SK-N-SH (cell line): ENCODE results near the gene THUMPD2. TPM values are rescaled to one million over a fixed set of nuclear protein-coding genes. Genes with fewer than 3 reads are reported as not detected.

ENCODE experiments used
- CTCF ChIA-PET: fragments of 300-600, 350-600 bp; formaldehyde crosslinking; extraction: SDS; loops from one replicate; lab custom pipeline; 2021; lab: Yijun Ruan, JAX
- POLR2A ChIA-PET: fragments of 350-600 bp; sonication (Branson Sonifier 250); formaldehyde crosslinking; extraction: SDS; loops from one replicate; lab custom pipeline; 2020; ENCODE audit warnings: antibody characterized with exemption, inconsistent platforms; lab: Yijun Ruan, JAX
- DNase-seq: peaks from one replicate; pipeline ENCODE4 v3.0.0; 2012
- H2AFZ ChIP-seq: fragments of 200-600 bp; sonication (generic); 2 replicates; pipeline ENCODE4 v1.8.1; 2016; ENCODE audit warnings: antibody characterized with exemption, mild to moderate bottlenecking, low read depth
- H3F3A ChIP-seq: fragments of 200-600 bp; sonication (generic); replicated peaks from 2 replicates; pipeline ENCODE3; 2016; ENCODE audit warnings: antibody characterized with exemption, mild to moderate bottlenecking; ENCODE audit not compliant: insufficient read depth
- H3K27ac ChIP-seq, 2 experiments: fragments of 200-500 bp in 1 of 2; fragments of 200-600 bp in 1 of 2; sonication (Bioruptor generic) in 1 of 2; sonication (generic), shearing (Covaris generic) in 1 of 2; 2 replicates each; pipeline versions ENCODE4 v1.5.1 to v1.6.1; 2014 to 2016; ENCODE audit warnings: low read depth in 2 of 2, inconsistent platforms in 1 of 2, low read length in 1 of 2, mild to moderate bottlenecking in 1 of 2, mixed read lengths in 1 of 2
- H3K27me3 ChIP-seq: fragments of 200-600 bp; sonication (generic), shearing (Covaris generic); 2 replicates; pipeline ENCODE4 v1.6.1; 2016; ENCODE audit warnings: mixed run types; ENCODE audit not compliant: insufficient read depth
- H3K36me3 ChIP-seq, 2 experiments: fragments of 200-500 bp in 1 of 2; fragments of 200-600 bp in 1 of 2; sonication (Bioruptor generic) in 1 of 2; sonication (generic) in 1 of 2; replicated peaks in 1 of 2; 2 replicates each; pipeline versions ENCODE3 to v1.5.1; 2014 to 2016; ENCODE audit warnings: low read length in 1 of 2, mild to moderate bottlenecking in 1 of 2; ENCODE audit not compliant: insufficient read depth in 2 of 2, control insufficient read depth in 1 of 2
- H3K4me1 ChIP-seq, 2 experiments: fragments of 200-500 bp in 1 of 2; fragments of 200-600 bp in 1 of 2; sonication (Bioruptor generic) in 1 of 2; sonication (generic), shearing (Covaris generic) in 1 of 2; 2 replicates each; pipeline versions ENCODE4 v1.5.1 to v1.6.1; 2014 to 2016; ENCODE audit warnings: low read depth in 1 of 2, low read length in 1 of 2, mixed run types in 1 of 2; ENCODE audit not compliant: insufficient read depth in 2 of 2, control insufficient read depth in 1 of 2
- H3K4me2 ChIP-seq: fragments of 200-600 bp; sonication (generic), shearing (Covaris generic); 2 replicates; pipeline ENCODE4 v1.6.1; 2017; ENCODE audit warnings: mixed run types
- H3K4me3 ChIP-seq, 2 experiments: fragments of 200-500 bp in 1 of 2; fragments of 200-600 bp in 1 of 2; sonication (Bioruptor generic) in 1 of 2; sonication (generic), shearing (Covaris generic) in 1 of 2; 2 replicates each; pipeline versions ENCODE4 v1.5.1 to v1.8.1; 2014 to 2016; ENCODE audit warnings: low read depth in 2 of 2, inconsistent platforms in 1 of 2, low read length in 1 of 2, mild to moderate bottlenecking in 1 of 2, mixed read lengths in 1 of 2, moderate library complexity in 1 of 2
- H3K79me2 ChIP-seq: fragments of 200-600 bp; sonication (generic); 2 replicates; pipeline ENCODE4 v1.8.1; 2017; ENCODE audit warnings: mild to moderate bottlenecking; ENCODE audit not compliant: insufficient read depth
- H3K9ac ChIP-seq: fragments of 200-600 bp; sonication (generic); 2 replicates; pipeline ENCODE4 v1.6.1; 2017; ENCODE audit warnings: mixed run types
- H3K9me2 ChIP-seq: fragments of 200-600 bp; sonication (generic); 2 replicates; pipeline ENCODE4 v1.6.1; 2017; ENCODE audit warnings: mixed run types
- H3K9me3 ChIP-seq: fragments of 200-600 bp; sonication (generic); 2 replicates; pipeline ENCODE4 v1.6.1; 2017; ENCODE audit warnings: mixed run types, mild to moderate bottlenecking, moderate library complexity
- H4K20me1 ChIP-seq: fragments of 200-600 bp; sonication (generic); 2 replicates; pipeline ENCODE4 v1.6.1; 2017; ENCODE audit warnings: mild to moderate bottlenecking, mixed run types; ENCODE audit not compliant: insufficient read depth
- CTCF ChIP-seq: fragments of 200-600 bp; sonication (generic); IDR thresholded peaks from 2 replicates; pipeline ENCODE4 v1.6.1; 2017; ENCODE audit warnings: antibody characterized with exemption, mild to moderate bottlenecking, moderate library complexity
- ELF1 ChIP-seq: IDR thresholded peaks from 2 replicates; pipeline ENCODE4 v1.4.0; 2012
- EP300 ChIP-seq, 2 experiments: IDR thresholded peaks; 2 replicates each; pipeline versions ENCODE4 v1.4.0 to v1.6.1; 2012; ENCODE audit warnings: borderline replicate concordance in 1 of 2, low read depth in 1 of 2, low read length in 1 of 2
- FOXJ3 ChIP-seq: sonication (generic); formaldehyde crosslinking; IDR thresholded peaks from 2 replicates; pipeline ENCODE4 v1.5.1; 2020; ENCODE audit warnings: mild to moderate bottlenecking, missing genetic modification reagents
- FOXM1 ChIP-seq: IDR thresholded peaks from 2 replicates; pipeline ENCODE4 v1.4.0; 2012; ENCODE audit warnings: low read depth, mild to moderate bottlenecking
- GABPA ChIP-seq: IDR thresholded peaks from 2 replicates; pipeline ENCODE4 v1.4.0; 2012; ENCODE audit warnings: low read depth, mild to moderate bottlenecking
- GATA2 ChIP-seq: sonication (generic); formaldehyde crosslinking; IDR thresholded peaks from 2 replicates; pipeline ENCODE4 v1.5.0; 2020; ENCODE audit warnings: mild to moderate bottlenecking, missing genetic modification reagents
- JUND ChIP-seq: IDR thresholded peaks from 2 replicates; pipeline ENCODE4 v1.4.0; 2012
- MAX ChIP-seq: IDR thresholded peaks from 2 replicates; pipeline ENCODE4 v1.4.0; 2012; ENCODE audit warnings: low read depth
- MEF2A ChIP-seq: IDR thresholded peaks from 2 replicates; pipeline ENCODE4 v1.4.0; 2012; ENCODE audit warnings: low read depth, borderline replicate concordance
- NFIC ChIP-seq: IDR thresholded peaks from 2 replicates; pipeline ENCODE4 v1.4.0; 2012; ENCODE audit warnings: borderline replicate concordance
- NRF1 ChIP-seq: IDR thresholded peaks from 2 replicates; pipeline ENCODE4 v1.6.1; 2012; ENCODE audit warnings: low read depth, mild to moderate bottlenecking, low read length
- RFX5 ChIP-seq: IDR thresholded peaks from 2 replicates; pipeline ENCODE4 v1.6.1; 2012; ENCODE audit warnings: mild to moderate bottlenecking, improper control_type of control experiment, low read length
- SIN3A ChIP-seq: IDR thresholded peaks from 2 replicates; pipeline ENCODE4 v1.6.1; 2012; ENCODE audit warnings: low read depth, mild to moderate bottlenecking, low read length, moderate library complexity, borderline replicate concordance
- SMC3 ChIP-seq: IDR thresholded peaks from 2 replicates; pipeline ENCODE4 v1.6.1; 2012; ENCODE audit warnings: low read depth, low read length, improper control_type of control experiment
- USF1 ChIP-seq: IDR thresholded peaks from 2 replicates; pipeline ENCODE4 v1.4.0; 2012; ENCODE audit warnings: low read depth, borderline replicate concordance
- USF2 ChIP-seq: fragments of 150-350 bp; IDR thresholded peaks from 2 replicates; pipeline ENCODE4 v1.6.1; 2017; ENCODE audit warnings: antibody characterized with exemption, low read length, low read depth, borderline replicate concordance
- WGBS: methylation state at CpG from one replicate; pipeline ENCODE4 v1.1.6; 2017; ENCODE audit warnings: low lambda C conversion rate; 5-methylcytosine and 5-hydroxymethylcytosine counted together
- polyA plus RNA-seq, 3 experiments: library from polyadenylated mRNA; depleted of rRNA; stranded (reverse); fragments of >200 nt; gene quantifications; 2 replicates each; pipeline ENCODE4 v1.2.3, GENCODE V29; 2012

The THUMPD2 gene
- polyA plus RNA-seq, 1 of the 3 experiments (the other 2 are of a cell fraction), result 5.3 TPM

GRCh38 chr2:39723497-39723896 lies 55.6 kb downstream of the THUMPD2 start (continued):
- TF ChIP-seq USF2 (no peak), FOXJ3 (no peak), SIN3A (no peak)

GRCh38 chr2:39720970-39721369 lies 58.1 kb downstream of the THUMPD2 start:
- H3K4me3 ChIP-seq, result no peak overlapping the region
- H3K4me1 ChIP-seq, result peaks cover 0 to 4% of the 10 kb centered on the region in 2 experiments; a peak in 1 of 4 replicates
- H4K20me1 ChIP-seq, result no peaks in the 10 kb centered on the region
- no peak overlapping the region for H3K27ac ChIP-seq
- no peaks in the 10 kb centered on the region for H3K9me3 ChIP-seq
- H3F3A ChIP-seq, result no peaks in the 10 kb centered on the region
- H3K9ac ChIP-seq, result no peak overlapping the region
- 68% methylated on average over 2 of the region's 2 CpGs for WGBS
- H3K79me2 ChIP-seq, result no peaks in the 10 kb centered on the region
- DNase-seq, result no peak
- no peak overlapping the region for H2AFZ ChIP-seq
- H3K27me3 ChIP-seq, result no peaks in the 10 kb centered on the region
- H3K9me2 ChIP-seq, result no peaks in the 10 kb centered on the region
- H3K36me3 ChIP-seq, result no peaks in the 10 kb centered on the region
- ChIA-PET CTCF (interaction anchor here (1.4 to 1.5 kb wide), 2 partner anchors 30 to 341 kb away, joined by 3 to 4 read pairs; no protein-coding TSS in a partner anchor), POLR2A (no interaction called here)
- no peak overlapping the region for H3K4me2 ChIP-seq
- TF ChIP-seq EP300 (IDR thresholded peaks at IDR 0.05; ENCODE audit: borderline replicate concordance in 1 of 2, low read depth in 1 of 2, low read length in 1 of 2), result no peak
- TF ChIP-seq RFX5, result no peak
- TF ChIP-seq GABPA, result no peak
- TF ChIP-seq NRF1, result no peak
- no peak for TF ChIP-seq USF1
- no peak for TF ChIP-seq FOXM1
- no peak for TF ChIP-seq FOXJ3
- TF ChIP-seq MEF2A, result no peak
- no peak for TF ChIP-seq CTCF
- TF ChIP-seq MAX, result no peak
- TF ChIP-seq SMC3, result no peak
- no peak for TF ChIP-seq JUND
- no peak for TF ChIP-seq NFIC
- no peak for TF ChIP-seq GATA2 (CRISPR knock-in tag)
- TF ChIP-seq ELF1, result no peak
